ENCODE results near the gene SH3RF3. TPM values are rescaled to one million over a fixed set of nuclear protein-coding genes. Genes with fewer than 3 reads are reported as not detected.

The SH3RF3 gene
- total and polyA plus RNA-seq, 9 of the 15 experiments (the other 6 are each of a cell fraction or from before 2014, with no cell fraction given): 0.02 TPM; not detected in 8

- intact Hi-C loops (cut with micrococcal nuclease) (no loop called here), in situ Hi-C loops (cut with MboI) (no loop called here)
- no peak for ATAC-seq
- 0 out of 6 replicates have a peak, but pooled peaks of 1 of the 3 experiments have one; percentile 11 for TF ChIP-seq CTCF (IDR thresholded peaks at IDR 0.05 in 2 of 3, conservative IDR thresholded peaks at IDR 0.05 in 1 of 3; ENCODE audit: insufficient read depth in 2 of 3, low read depth in 1 of 3, low read length in 3 of 3)
- TF ChIP-seq ZEB2 (IDR thresholded peaks at IDR 0.05): no peak
- TF ChIP-seq ZFP30 (CRISPR knock-in tag; IDR thresholded peaks at IDR 0.05; ENCODE audit: borderline replicate concordance): no peak
- TF ChIP-seq ZZZ3 (IDR thresholded peaks at IDR 0.05): no peak
- TF ChIP-seq THRA (IDR thresholded peaks at IDR 0.05): no peak
- H3K9ac ChIP-seq (ENCODE audit: insufficient read depth in 1 of 2, low read depth in 2 of 2, low read length in 2 of 2): no peak overlapping the region
- no peaks in the 10 kb centered on the region for H3K9me3 ChIP-seq (replicated peaks; ENCODE audit: control insufficient read depth, insufficient read depth, low read depth, low read length)
- CTCF ChIA-PET (ENCODE audit: low intra/inter-chr PET ratio): no interaction called here
- peaks cover 3 to 49% of the 10 kb centered on the region in 2 experiments; a peak in 4 of 5 replicates for H3K27me3 ChIP-seq (ENCODE audit: control insufficient read depth in 2 of 2, insufficient read depth in 2 of 2, low read length in 2 of 2)
- no peaks in the 10 kb centered on the region for H3K9me1 ChIP-seq (ENCODE audit: control insufficient read depth, insufficient read depth, low read length)
- no peak for FAIRE-seq
- 0% methylated on average over 16 of the region's 16 CpGs for WGBS (ENCODE audit: insufficient coverage, low coverage, missing lambda C conversion rate)
- H2AFZ ChIP-seq (ENCODE audit: low read depth, low read length): no peak overlapping the region
- H3K4me1 ChIP-seq (replicated peaks in 1 of 2; ENCODE audit: control insufficient read depth in 2 of 2, insufficient read depth in 2 of 2, low read length in 2 of 2): no peaks in the 10 kb centered on the region
- no peak for DNase-seq (ENCODE audit: extremely low read depth in 1 of 4, low spot score in 3 of 4)
- H3K36me3 ChIP-seq (ENCODE audit: control insufficient read depth, insufficient read depth, low read length): no peaks in the 10 kb centered on the region
- POLR2A ChIA-PET: interaction anchor here (0.6 kb wide), 1 partner anchor 301 kb away, joined by 4 read pairs; no protein-coding TSS in a partner anchor
- H3K27ac ChIP-seq (ENCODE audit: extremely low read depth, low read depth, low read length): no peak overlapping the region
- no peaks in the 10 kb centered on the region for H3K79me2 ChIP-seq (ENCODE audit: control insufficient read depth, insufficient read depth, low read length)
- H4K20me1 ChIP-seq (replicated peaks; ENCODE audit: control insufficient read depth, insufficient read depth, low read length): no peaks in the 10 kb centered on the region
- H3K4me2 ChIP-seq (ENCODE audit: insufficient read depth, low read length): no peak overlapping the region
- no peak overlapping the region for H3K4me3 ChIP-seq
- no TSS peak for BruUV-seq (replicated peaks)
Measured at GRCh38 chr2:109222825-109223471, 93.9 kb downstream of the SH3RF3 start.
